SU-DHL-6 (cell line): ENCODE data around the gene MEOX2.

ENCODE experiments used
- H2AFZ ChIP-seq: fragments of 200-600 bp; sonication (generic); 2 replicates; pipeline ENCODE4 v1.6.1; 2014; ENCODE audit warnings: low read depth, mild to moderate bottlenecking, moderate library complexity, mixed read lengths, antibody characterized with exemption, low read length; ENCODE audit not compliant: severe bottlenecking
- H3F3A ChIP-seq: fragments of 200-600 bp; shearing (Covaris generic); 2 replicates; pipeline ENCODE4 v1.6.0; 2016; ENCODE audit warnings: antibody characterized with exemption, mild to moderate bottlenecking; ENCODE audit not compliant: insufficient read depth
- H3K27ac ChIP-seq: fragments of 200-600 bp; sonication (generic); 2 replicates; pipeline ENCODE4 v1.5.1; 2016; ENCODE audit warnings: low read depth, mild to moderate bottlenecking, low read length, moderate library complexity, mixed read lengths
- H3K27me3 ChIP-seq: fragments of 200-600 bp; sonication (generic), shearing (Covaris generic); 2 replicates; pipeline ENCODE4 v1.6.0; 2014; ENCODE audit warnings: mild to moderate bottlenecking, low read length
- H3K36me3 ChIP-seq: fragments of 200-600 bp; sonication (generic); 2 replicates; pipeline ENCODE4 v1.6.1; 2014; ENCODE audit warnings: mild to moderate bottlenecking, low read length, mixed read lengths
- H3K4me2 ChIP-seq: fragments of 300-600, 200-600 bp; shearing (Covaris generic), sonication (generic); 2 replicates; pipeline ENCODE4 v1.6.0; 2014; ENCODE audit warnings: low read length, low read depth, mild to moderate bottlenecking; ENCODE audit not compliant: poor library complexity, severe bottlenecking
- H3K4me3 ChIP-seq: fragments of 200-600 bp; sonication (generic); 2 replicates; pipeline ENCODE4 v1.5.1; 2014; ENCODE audit warnings: antibody characterized with exemption, low read length, mild to moderate bottlenecking, mixed read lengths; ENCODE audit not compliant: insufficient read depth, poor library complexity, severe bottlenecking
- H3K79me2 ChIP-seq: fragments of 200-600 bp; sonication (generic); 2 replicates; pipeline ENCODE4 v1.6.1; 2014; ENCODE audit warnings: mild to moderate bottlenecking, low read length, moderate library complexity; ENCODE audit not compliant: insufficient read depth
- H3K9ac ChIP-seq: fragments of 200-600 bp; sonication (generic); 2 replicates; pipeline ENCODE4 v1.7.0; 2014; ENCODE audit warnings: mild to moderate bottlenecking, low read length
- H3K9me2 ChIP-seq: fragments of 200-600 bp; sonication (generic); replicated peaks from 2 replicates; pipeline ENCODE4 v1.6.1; 2014; ENCODE audit warnings: low read length; ENCODE audit not compliant: insufficient read depth
- H3K9me3 ChIP-seq: fragments of 200-600 bp; sonication (generic); 2 replicates; pipeline ENCODE4 v1.6.1; 2014; ENCODE audit warnings: low read length, mixed read lengths; ENCODE audit not compliant: insufficient read depth
- H4K20me1 ChIP-seq: fragments of 200-600 bp; sonication (generic); 2 replicates; pipeline ENCODE4 v1.6.1; 2014; ENCODE audit warnings: low read depth, mild to moderate bottlenecking, antibody characterized with exemption, low read length, moderate library complexity, mixed read lengths
- CTCF ChIP-seq: fragments of 200-600 bp; sonication (generic); IDR thresholded peaks from one replicate; pipeline ENCODE4 v1.5.1; 2017; ENCODE audit warnings: antibody characterized with exemption, mild to moderate bottlenecking, low read length, moderate library complexity; ENCODE audit not compliant: insufficient read depth, poor library complexity, severe bottlenecking
- EZH2phosphoT487 ChIP-seq: fragments of 200-600 bp; sonication (generic), shearing (Covaris generic); conservative IDR thresholded peaks from 2 replicates; pipeline ENCODE4 v1.6.1; 2018; ENCODE audit warnings: mild to moderate bottlenecking, antibody characterized with exemption, low read length, moderate library complexity, mixed read lengths

MEOX2 gene

GRCh38 chr7:15612205-15612604 lies 74.3 kb downstream of the MEOX2 start:
- Histone ChIP-seq H3K4me2 (no peak overlapping the region), H3K9me2 (no peaks in the 10 kb centered on the region), H4K20me1 (no peaks in the 10 kb centered on the region), H3K9ac (no peak overlapping the region), H3K27me3 (no peaks in the 10 kb centered on the region), H3K9me3 (no peaks in the 10 kb centered on the region), H2AFZ (no peak overlapping the region), H3K36me3 (no peaks in the 10 kb centered on the region; the same call in 1 of the 2 replicates), H3K79me2 (no peaks in the 10 kb centered on the region), H3K27ac (no peak overlapping the region), H3F3A (no peaks in the 10 kb centered on the region), H3K4me3 (no peak overlapping the region)
- TF ChIP-seq CTCF = no peak
- no peak for TF ChIP-seq EZH2phosphoT487

GRCh38 chr7:15610503-15610902 lies 76.0 kb downstream of the MEOX2 start:
- H3K4me2 ChIP-seq = no peak overlapping the region
- no peaks in the 10 kb centered on the region for H4K20me1 ChIP-seq
- no peaks in the 10 kb centered on the region; the same call in 1 of the 2 replicates for H3K36me3 ChIP-seq
- H2AFZ ChIP-seq = no peak overlapping the region
- no peaks in the 10 kb centered on the region for H3K79me2 ChIP-seq
- H3K27me3 ChIP-seq = no peaks in the 10 kb centered on the region
- no peak overlapping the region for H3K9ac ChIP-seq
- no peak for TF ChIP-seq EZH2phosphoT487
- no peak for TF ChIP-seq CTCF
- no peaks in the 10 kb centered on the region for H3K9me2 ChIP-seq
- H3K27ac ChIP-seq = no peak overlapping the region
- H3F3A ChIP-seq = no peaks in the 10 kb centered on the region
- H3K9me3 ChIP-seq = no peaks in the 10 kb centered on the region
- no peak overlapping the region for H3K4me3 ChIP-seq

- TF ChIP-seq EZH2phosphoT487 (no peak), CTCF (no peak)
- Histone ChIP-seq H3K27me3 (no peaks in the 10 kb centered on the region), H3K4me2 (no peak overlapping the region)
Measured at GRCh38 chr7:15609287-15609686, 77.2 kb downstream of the MEOX2 start.

More at GRCh38 chr7:15609287-15609686, 77.2 kb downstream of the MEOX2 start:
- Histone ChIP-seq H3K9me3 (no peaks in the 10 kb centered on the region), H3F3A (no peaks in the 10 kb centered on the region), H4K20me1 (no peaks in the 10 kb centered on the region), H3K9me2 (no peaks in the 10 kb centered on the region), H3K9ac (no peak overlapping the region), H3K79me2 (no peaks in the 10 kb centered on the region), H3K27ac (no peak overlapping the region), H2AFZ (no peak overlapping the region), H3K4me3 (no peak overlapping the region), H3K36me3 (no peaks in the 10 kb centered on the region; the same call in 1 of the 2 replicates)
